Measurements from ENCODE around the gene PCSK6. TPM values are rescaled to one million over a fixed set of nuclear protein-coding genes. Genes with fewer than 3 reads are reported as not detected.

Gene PCSK6
- total RNA-seq, 1 donor from 2014 or later: 1.8 TPM

DNA sequence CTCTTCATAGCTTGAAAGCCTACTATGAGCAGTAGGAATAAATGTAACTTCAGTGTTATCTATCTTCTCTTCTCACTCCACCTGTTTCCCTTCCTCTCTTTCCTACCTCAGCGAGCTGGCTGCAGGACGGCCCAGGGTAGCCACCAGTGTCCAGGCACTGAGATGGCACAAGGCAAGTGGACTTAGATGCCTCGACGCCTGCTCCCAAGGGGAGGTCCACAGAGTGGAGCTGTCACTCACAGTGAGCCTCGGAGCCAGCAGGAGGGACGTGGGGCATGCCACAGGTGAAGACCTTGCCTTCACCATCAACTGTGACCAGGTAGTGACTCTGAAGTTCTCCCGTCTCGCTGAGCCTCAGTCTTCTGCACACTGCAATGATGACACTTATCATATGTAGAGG, 88.2 kb downstream of the PCSK6 start:
- no peak overlapping the region for H3K4me3 Mint-ChIP-seq (ENCODE audit: low read depth)
- H3K27me3 Mint-ChIP-seq: peaks cover 2% of the 10 kb centered on the region
- no peaks in the 10 kb centered on the region for H3K4me1 Mint-ChIP-seq (ENCODE audit: low read depth)
- no peaks in the 10 kb centered on the region for H3K9me3 Mint-ChIP-seq (ENCODE audit: low read depth)
- no peak overlapping the region for H3K27ac Mint-ChIP-seq
- no peaks in the 10 kb centered on the region for H3K36me3 Mint-ChIP-seq (ENCODE audit: insufficient read depth)
- DNase-seq (ENCODE audit: low spot score, unreplicated experiment): no peak
- TF ChIP-seq, protein P1, sequence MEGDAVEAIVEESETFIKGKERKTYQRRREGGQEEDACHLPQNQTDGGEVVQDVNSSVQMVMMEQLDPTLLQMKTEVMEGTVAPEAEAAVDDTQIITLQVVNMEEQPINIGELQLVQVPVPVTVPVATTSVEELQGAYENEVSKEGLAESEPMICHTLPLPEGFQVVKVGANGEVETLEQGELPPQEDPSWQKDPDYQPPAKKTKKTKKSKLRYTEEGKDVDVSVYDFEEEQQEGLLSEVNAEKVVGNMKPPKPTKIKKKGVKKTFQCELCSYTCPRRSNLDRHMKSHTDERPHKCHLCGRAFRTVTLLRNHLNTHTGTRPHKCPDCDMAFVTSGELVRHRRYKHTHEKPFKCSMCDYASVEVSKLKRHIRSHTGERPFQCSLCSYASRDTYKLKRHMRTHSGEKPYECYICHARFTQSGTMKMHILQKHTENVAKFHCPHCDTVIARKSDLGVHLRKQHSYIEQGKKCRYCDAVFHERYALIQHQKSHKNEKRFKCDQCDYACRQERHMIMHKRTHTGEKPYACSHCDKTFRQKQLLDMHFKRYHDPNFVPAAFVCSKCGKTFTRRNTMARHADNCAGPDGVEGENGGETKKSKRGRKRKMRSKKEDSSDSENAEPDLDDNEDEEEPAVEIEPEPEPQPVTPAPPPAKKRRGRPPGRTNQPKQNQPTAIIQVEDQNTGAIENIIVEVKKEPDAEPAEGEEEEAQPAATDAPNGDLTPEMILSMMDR (IDR thresholded peaks at IDR 0.05; ENCODE audit: unreplicated experiment): no peak

DNA sequence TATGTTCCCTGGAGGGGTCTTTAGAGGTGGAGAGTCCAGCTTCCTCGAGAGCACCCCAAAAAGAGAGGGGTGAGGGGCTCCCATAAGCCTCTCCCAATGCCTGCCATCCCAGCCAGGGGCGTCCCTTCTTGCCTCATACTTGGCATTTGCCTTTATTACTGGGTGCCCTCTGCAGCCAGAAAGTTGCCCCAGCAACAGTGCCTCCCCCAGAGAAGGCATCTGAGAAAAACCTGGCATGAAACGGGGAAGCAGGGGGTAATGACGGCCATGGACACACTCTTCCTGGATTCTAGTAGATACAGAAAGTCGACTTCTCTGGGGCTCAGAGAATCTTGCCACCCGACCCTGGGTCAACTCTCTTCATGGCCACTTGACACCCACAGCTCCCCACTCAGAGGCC, 90.1 kb downstream of the PCSK6 start:
- TF ChIP-seq, protein P1 (IDR thresholded peaks at IDR 0.05; ENCODE audit: unreplicated experiment): no peak
- no peaks in the 10 kb centered on the region for H3K4me1 Mint-ChIP-seq (ENCODE audit: low read depth)
- no peak overlapping the region for H3K27ac Mint-ChIP-seq
- H3K27me3 Mint-ChIP-seq: peaks cover 11% of the 10 kb centered on the region
- H3K9me3 Mint-ChIP-seq (ENCODE audit: low read depth): no peaks in the 10 kb centered on the region
- no peak overlapping the region for H3K4me3 Mint-ChIP-seq (ENCODE audit: low read depth)
- DNase-seq (ENCODE audit: low spot score, unreplicated experiment): no peak
- no peaks in the 10 kb centered on the region for H3K36me3 Mint-ChIP-seq (ENCODE audit: insufficient read depth)

DNA sequence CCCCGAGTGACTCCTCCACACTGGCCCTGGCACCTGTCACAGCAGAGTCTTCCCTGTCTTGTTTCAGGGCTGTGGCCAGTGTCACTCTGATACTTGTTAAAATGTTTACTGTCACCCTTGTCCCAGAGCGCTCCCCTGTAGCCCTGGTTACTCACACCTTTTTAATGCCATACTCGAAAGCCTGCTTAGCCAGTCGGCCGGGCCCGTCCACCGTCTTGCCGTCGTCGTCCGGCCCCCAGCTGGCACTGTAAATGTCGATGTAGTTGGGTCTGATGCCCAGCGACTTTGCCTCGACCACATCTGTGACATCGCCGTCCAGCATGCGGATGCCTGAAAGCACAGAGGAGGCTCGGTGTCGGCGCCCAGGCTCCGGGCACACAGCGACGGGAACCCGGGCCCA, 91.3 kb downstream of the PCSK6 start:
- Mint-ChIP-seq H3K27me3 (peaks cover 19% of the 10 kb centered on the region), H3K36me3 (ENCODE audit: insufficient read depth) (no peaks in the 10 kb centered on the region), H3K9me3 (ENCODE audit: low read depth) (no peaks in the 10 kb centered on the region), H3K4me1 (ENCODE audit: low read depth) (no peaks in the 10 kb centered on the region), H3K4me3 (ENCODE audit: low read depth) (no peak overlapping the region), H3K27ac (no peak overlapping the region)
- no peak for DNase-seq (ENCODE audit: low spot score, unreplicated experiment)
- TF ChIP-seq, protein P1 (IDR thresholded peaks at IDR 0.05; ENCODE audit: unreplicated experiment): no peak

DNA sequence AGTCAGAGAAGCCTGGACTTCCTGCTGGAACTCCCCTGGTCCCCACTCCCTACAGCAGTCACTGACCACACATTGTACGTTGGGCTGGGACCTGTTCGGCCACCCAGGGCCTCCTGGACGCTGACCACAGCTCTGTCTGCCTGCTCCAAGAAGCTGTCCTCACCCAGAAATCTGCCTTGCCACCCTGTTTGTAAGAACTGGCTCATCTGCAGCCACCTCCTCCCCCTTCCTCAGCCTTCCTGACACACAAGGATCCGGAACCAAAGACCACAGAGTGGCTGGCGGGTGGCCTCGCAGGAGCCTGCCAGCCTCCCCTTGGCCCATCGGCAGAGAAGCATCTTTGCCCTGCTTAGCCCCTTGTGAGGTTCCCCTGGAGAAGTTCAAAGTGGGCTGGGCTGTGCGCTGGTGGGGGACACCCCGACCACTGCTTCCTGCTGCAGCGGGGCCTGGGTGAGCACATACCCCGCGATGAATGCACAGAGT, 91.9 kb downstream of the PCSK6 start:
- DNase-seq (ENCODE audit: low spot score, unreplicated experiment): no peak
- no peaks in the 10 kb centered on the region for H3K36me3 Mint-ChIP-seq (ENCODE audit: insufficient read depth)
- H3K4me1 Mint-ChIP-seq (ENCODE audit: low read depth): no peaks in the 10 kb centered on the region
- H3K27me3 Mint-ChIP-seq: peaks cover 19% of the 10 kb centered on the region
- H3K4me3 Mint-ChIP-seq (ENCODE audit: low read depth): no peak overlapping the region
- no peaks in the 10 kb centered on the region for H3K9me3 Mint-ChIP-seq (ENCODE audit: low read depth)
- H3K27ac Mint-ChIP-seq: no peak overlapping the region
- TF ChIP-seq, protein P1 (IDR thresholded peaks at IDR 0.05; ENCODE audit: unreplicated experiment): no peak

DNA sequence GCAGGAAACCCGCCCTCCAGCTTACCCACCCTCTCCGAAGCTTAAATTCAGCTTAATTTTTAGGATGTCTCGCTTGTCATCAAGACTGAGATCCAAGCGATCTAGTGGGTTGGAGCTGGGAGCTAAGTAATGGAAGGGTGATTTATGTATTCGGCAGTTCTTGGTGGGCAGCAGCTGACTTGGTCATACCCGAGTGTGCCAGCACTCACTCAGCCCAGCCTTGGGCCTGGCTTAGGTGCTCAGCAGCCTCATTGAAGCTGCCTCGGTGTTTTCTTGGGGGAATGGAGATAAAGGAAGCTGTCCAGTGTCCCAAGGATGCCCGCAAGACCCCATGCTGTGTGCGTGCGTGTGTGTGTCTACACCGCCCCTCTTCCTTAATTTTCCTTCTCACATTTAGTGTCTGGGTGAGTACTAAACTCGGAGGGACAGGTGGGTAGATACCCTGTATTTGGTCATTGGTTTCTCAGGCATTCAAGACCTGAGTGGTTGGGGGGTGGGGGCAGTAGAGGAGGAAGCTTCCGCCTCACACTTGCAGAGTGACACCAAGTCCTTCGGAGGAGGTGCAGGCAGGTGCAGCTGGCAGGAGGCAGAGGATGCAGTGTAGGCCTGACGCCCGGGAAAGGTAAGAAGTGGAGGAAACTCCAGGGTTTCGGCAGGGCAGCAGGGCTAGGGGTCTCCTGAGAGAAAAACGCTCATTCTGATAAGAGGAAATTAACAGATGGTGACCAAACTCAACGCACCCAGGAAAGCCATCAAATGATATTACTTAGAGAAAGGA, 92.8 kb downstream of the PCSK6 start:
- Mint-ChIP-seq H3K36me3 (ENCODE audit: insufficient read depth) (no peaks in the 10 kb centered on the region), H3K27ac (no peak overlapping the region), H3K27me3 (peaks cover 19% of the 10 kb centered on the region), H3K4me3 (ENCODE audit: low read depth) (no peak overlapping the region), H3K9me3 (ENCODE audit: low read depth) (no peaks in the 10 kb centered on the region), H3K4me1 (ENCODE audit: low read depth) (no peaks in the 10 kb centered on the region)
- TF ChIP-seq, protein P1 (IDR thresholded peaks at IDR 0.05; ENCODE audit: unreplicated experiment): no peak
- no peak for DNase-seq (ENCODE audit: low spot score, unreplicated experiment)

Data from progenitor cell of endocrine pancreas (in vitro differentiated cells).